GM19324 (cell line): ENCODE measurements around the gene SCN3B.

ENCODE experiments used
- ATAC-seq: cut with Tn5 transposase; IDR thresholded peaks from one replicate; pipeline ENCODE4 v1.9.1; 2021; ENCODE audit warnings: mild to moderate bottlenecking, moderate library complexity; ENCODE audit not compliant: unreplicated experiment, low FRiP score

SCN3B gene

GRCh38 chr11:123603666-123604065, 50.8 kb downstream of the SCN3B start:
- no peak for ATAC-seq

- ATAC-seq: no peak
Measured at GRCh38 chr11:123601743-123602142, 52.7 kb downstream of the SCN3B start.

GRCh38 chr11:123601136-123601535, 53.3 kb downstream of the SCN3B start:
- ATAC-seq: no peak

GRCh38 chr11:123597859-123598258, 56.6 kb downstream of the SCN3B start:
- no peak for ATAC-seq

- no peak for ATAC-seq
Measured at GRCh38 chr11:123594921-123595320, 59.5 kb downstream of the SCN3B start.

- no peak for ATAC-seq
Measured at GRCh38 chr11:123594188-123594901, 60.1 kb downstream of the SCN3B start.

- ATAC-seq: no peak
Measured at GRCh38 chr11:123593570-123593969, 60.9 kb downstream of the SCN3B start.

GRCh38 chr11:123590296-123590912, 64.0 kb downstream of the SCN3B start:
- no peak for ATAC-seq

- ATAC-seq: no peak
Measured at GRCh38 chr11:123588864-123589262, 65.6 kb downstream of the SCN3B start.

- ATAC-seq: no peak
Measured at GRCh38 chr11:123588117-123588863, 66.1 kb downstream of the SCN3B start.

- ATAC-seq: no peak
Measured at GRCh38 chr11:123587559-123587958, 66.9 kb downstream of the SCN3B start.

GRCh38 chr11:123587044-123587443, 67.4 kb downstream of the SCN3B start:
- ATAC-seq: no peak

GRCh38 chr11:123586568-123586967, 67.9 kb downstream of the SCN3B start:
- no peak for ATAC-seq

GRCh38 chr11:123585706-123586105, 68.7 kb downstream of the SCN3B start:
- no peak for ATAC-seq

- no peak for ATAC-seq
Measured at GRCh38 chr11:123585206-123585605, 69.2 kb downstream of the SCN3B start.

- ATAC-seq: no peak
Measured at GRCh38 chr11:123584737-123585136, 69.7 kb downstream of the SCN3B start.

GRCh38 chr11:123584186-123584585, 70.2 kb downstream of the SCN3B start:
- no peak for ATAC-seq

GRCh38 chr11:123582992-123583504, 71.4 kb downstream of the SCN3B start:
- no peak for ATAC-seq

- ATAC-seq: no peak
Measured at GRCh38 chr11:123581651-123582399, 72.6 kb downstream of the SCN3B start.

GRCh38 chr11:123580557-123581275, 73.7 kb downstream of the SCN3B start:
- ATAC-seq: peak; percentile 73
